Epidermal melanocyte (primary cell): ENCODE results near the gene KCNS1.
"Not testable (repeated sequence)": the region's sequence is repeated elsewhere in the genome, so short reads cannot be mapped to it uniquely, and the experiment has no call there.

ENCODE experiments used
- DNase-seq: peaks from one replicate; pipeline ENCODE4 v3.0.0; 2011; ENCODE audit warnings: low spot score; ENCODE audit not compliant: insufficient read length

Gene KCNS1

GRCh38 chr20:45100563-45101245, at the start of gene KCNS1:
Gene KCNS1 (minus strand): TSS chr20:45101127. CDS start chr20:45099236, 1,891 bp downstream.
- DNase-seq, result no peak

DNA sequence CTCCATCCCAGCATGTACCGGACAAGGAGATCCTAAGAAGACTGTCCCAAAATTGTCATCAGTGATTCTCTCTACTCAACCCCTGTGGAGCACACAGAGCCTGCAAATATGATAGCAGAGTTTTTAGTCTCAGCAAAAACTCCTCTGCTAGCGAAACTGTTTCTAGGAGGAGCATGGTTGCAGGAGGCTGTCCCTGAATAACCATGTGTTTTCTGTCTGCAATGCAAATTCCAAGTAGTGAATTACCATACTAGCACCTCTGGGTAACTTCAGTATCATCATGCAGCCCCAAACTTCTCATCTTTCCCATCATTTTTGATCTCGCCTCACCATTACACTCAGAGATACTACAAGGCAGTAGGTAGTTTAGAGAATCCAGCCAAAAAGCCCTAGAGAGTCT, 48.1 kb upstream of the KCNS1 start:
- no peak for DNase-seq

- DNase-seq, result no peak
Observed at GRCh38 chr20:45140836-45141235, 39.9 kb upstream of the KCNS1 start.

DNA sequence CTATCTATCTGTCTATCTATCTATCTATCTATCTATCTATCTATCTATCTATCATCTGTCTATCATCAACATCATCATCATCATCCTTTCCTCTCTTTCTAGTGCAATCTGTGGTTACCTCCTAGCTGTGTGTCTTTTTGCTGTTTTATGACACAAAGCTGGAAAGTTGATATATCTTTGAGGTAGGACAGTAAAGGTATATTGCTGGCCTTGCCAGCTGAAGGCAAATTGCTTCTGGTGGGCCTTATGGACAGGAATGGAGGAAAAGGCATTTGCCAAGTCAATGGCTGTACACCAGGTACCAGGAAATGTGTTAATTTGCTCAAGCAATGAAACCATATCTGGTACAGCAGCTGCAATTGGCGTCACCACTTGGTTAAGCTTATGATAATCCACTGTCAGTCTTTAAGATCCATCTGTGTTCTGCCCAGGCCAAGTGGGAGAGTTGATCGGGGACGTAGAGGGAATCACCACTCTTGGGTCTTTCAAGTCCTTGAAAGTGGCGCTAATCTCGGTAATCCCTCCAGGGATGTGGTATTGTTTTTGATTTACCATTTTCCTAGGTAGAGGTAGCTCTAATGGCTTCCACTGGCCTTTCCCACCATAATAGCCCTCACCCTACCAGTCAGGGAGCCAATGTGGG, 38.9 kb upstream of the KCNS1 start:
- DNase-seq, result not testable (repeated sequence)

DNA sequence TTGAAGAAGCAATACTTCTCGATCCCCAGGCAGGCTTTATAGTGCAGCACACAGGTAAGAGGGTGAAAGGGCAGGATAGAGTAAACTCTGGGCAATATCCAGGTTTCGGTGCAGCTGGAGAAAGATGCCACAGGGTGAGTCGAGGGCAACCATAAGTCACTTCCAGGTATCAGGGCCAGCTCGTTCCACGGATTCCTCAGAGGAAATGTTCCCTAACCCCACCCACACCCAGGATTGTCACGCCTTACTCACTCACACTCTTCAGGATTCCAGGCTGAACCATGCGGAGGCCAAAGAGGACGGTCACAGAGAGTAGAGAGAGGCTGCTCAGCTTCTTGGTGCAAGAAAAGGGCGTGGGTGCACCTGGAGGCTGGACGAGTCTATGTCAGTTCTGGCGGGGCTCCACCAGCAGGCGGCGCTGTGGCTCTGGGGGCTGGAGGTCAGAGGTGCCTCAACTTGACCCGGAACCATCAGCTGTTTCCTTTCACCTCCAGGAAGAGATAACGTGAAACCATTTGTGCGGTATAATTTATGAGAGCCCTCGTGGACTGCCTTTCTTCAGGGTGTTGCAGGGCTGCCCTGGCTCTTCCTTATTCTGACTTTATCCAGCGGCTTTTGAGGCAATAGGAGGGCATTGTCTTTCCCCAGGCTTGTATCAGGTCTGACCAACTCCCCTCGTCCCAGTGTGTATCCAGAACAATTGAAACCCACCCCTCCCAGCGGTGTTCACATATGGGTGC, 37.8 kb upstream of the KCNS1 start:
- DNase-seq, result no peak

- DNase-seq, result no peak
Observed at GRCh38 chr20:45136911-45137310, 36.0 kb upstream of the KCNS1 start.

DNA sequence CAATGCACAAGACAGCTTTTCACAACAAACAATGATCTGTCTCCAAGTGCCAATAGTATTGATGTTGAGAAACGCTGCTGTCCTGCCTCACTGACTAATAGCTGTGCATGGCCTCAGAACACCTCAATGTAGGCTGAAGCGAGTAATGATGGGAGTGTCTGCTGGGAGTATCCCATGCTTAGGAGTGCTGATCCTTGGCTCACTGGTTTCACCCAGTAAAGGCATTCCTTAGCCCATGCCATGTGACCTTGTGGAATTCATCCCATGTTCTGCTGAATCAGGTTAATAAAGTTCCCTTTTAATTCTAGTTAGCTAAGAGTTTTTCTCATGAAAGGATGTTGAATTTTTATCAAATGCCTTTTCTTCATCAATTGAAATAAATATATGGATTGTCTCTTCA, 27.2 kb upstream of the KCNS1 start:
- no peak for DNase-seq

GRCh38 chr20:45124365-45124764, 23.4 kb upstream of the KCNS1 start, which contains the start of gene WFDC12:
Gene WFDC12 (minus strand): TSS chr20:45124465. CDS start chr20:45124447, 18 bp downstream.
- no peak for DNase-seq

DNA sequence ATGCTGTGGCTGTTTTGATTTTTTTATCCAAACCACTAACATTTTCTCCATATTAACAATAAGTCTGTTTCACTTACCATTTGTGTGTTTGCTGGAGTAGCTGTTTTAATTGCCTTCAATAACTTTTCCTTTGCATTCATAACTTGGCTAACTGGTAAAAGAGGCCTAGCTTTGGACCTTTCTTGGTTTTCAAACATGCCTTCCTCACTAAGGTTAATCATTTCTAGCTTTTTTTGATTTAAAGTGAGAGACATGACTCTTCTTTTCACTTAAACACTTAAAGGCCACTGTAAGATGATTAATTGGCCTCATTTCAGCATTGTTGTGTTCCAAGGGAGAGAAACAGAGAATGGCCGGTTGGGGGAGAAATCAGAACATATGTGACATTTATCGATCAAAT, 20.5 kb upstream of the KCNS1 start:
- DNase-seq, result no peak

GRCh38 chr20:45119556-45120266, 18.8 kb upstream of the KCNS1 start:
- no peak for DNase-seq

- DNase-seq, result no peak
Observed at GRCh38 chr20:45118028-45118427, 17.1 kb upstream of the KCNS1 start.

- no peak for DNase-seq
Observed at GRCh38 chr20:45117581-45117980, 16.7 kb upstream of the KCNS1 start.

DNA sequence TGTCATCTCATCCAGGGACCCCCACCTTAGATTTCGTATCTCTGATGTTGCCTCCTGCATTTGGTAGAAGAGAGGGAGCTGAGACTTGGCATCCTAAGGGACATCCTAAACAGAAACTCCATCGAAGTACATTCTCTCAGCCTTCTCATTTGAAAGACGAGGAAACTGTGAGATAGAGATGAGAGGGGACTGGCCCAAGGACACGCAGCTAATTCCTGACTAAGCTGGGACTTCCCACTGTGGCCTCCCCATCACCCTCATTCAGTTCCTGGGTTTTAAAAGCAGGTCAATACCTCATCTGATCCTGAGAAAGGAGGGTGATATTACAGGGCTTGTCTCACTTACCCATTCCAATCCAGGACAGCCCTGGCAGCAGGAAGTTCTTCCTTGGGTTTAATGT, 14.9 kb upstream of the KCNS1 start:
- no peak for DNase-seq

GRCh38 chr20:45115386-45115774, 14.5 kb upstream of the KCNS1 start:
- no peak for DNase-seq

DNA sequence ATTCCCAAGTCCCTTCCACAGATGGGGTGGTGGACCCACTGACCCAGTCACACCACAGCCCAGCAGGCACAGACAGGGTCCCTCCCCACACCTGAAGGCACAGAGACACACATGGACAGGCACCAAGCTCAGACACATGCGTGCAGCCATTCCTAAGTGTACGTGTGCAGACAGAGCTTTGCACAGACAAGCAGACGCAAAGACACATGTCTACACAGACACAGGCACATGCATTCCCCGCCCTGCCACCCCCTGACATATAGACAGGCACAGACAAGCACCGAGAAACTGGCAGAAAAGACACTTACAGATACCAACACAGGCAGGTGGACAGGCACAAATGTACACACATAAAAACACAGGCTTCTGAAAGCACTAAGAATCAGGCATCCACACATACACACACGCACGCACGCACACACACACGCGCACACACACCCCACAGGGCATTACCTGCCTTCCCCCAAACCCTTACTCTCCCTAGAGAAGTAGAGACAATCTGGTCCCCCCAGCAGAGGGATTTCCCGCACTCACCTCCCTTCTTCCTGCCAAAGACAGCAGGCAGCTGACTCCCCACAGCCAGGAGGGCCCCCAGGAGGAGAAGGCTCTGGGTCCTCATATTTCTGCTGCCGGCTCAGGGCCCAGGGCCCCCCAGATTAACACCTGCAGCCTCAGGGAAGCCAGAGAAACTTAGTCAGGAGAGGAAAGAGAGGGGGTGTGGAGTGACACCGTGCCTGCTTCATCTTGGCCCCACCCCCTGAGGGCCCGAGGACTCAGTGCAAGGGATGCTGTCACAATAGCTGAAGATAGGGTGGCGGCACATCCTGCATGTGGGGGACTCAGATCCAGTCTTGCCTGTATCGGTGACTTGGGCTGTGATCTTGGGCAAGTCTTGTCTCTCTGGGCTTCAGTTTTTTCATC, 13.8 kb upstream of the KCNS1 start, which contains the start of gene WFDC5:
Gene WFDC5, minus strand, starts transcription at position 710 of the 921 bp plus-strand sequence. Its CDS starts 91 bp downstream, at position 619.
- no peak for DNase-seq

- DNase-seq, result no peak
Observed at GRCh38 chr20:45113865-45114264, 12.9 kb upstream of the KCNS1 start.

- DNase-seq, result no peak
Observed at GRCh38 chr20:45112754-45113153, 11.8 kb upstream of the KCNS1 start.

GRCh38 chr20:45111799-45112471, 11.0 kb upstream of the KCNS1 start:
- DNase-seq, result no peak

DNA sequence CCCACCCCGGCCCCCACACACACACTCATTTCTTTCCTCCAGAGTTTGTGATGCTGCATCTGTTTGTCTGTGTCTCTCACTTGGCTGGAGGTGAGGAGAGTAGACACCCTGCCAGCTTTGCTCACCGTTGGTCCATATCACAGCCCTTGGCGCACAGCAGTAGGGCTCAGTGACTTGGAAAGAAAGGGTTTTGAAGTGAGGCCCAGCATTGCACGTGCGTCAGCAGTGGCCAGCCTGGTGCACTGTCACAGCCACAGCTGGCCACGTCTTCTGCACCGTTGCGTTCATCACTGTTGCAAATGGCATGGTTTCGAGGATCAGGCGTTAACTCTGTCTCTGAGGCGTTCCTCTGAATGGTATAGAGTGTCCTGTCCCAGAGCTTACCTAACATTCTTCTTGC, 10.4 kb upstream of the KCNS1 start:
- DNase-seq, result no peak

- DNase-seq, result no peak
Observed at GRCh38 chr20:45110301-45110700, 9.4 kb upstream of the KCNS1 start.
